ENCODE measurements around the gene SLC25A31.
A peak's percentile ranks its signal among the peaks of the same experiment; 100 is the strongest.

The SLC25A31 gene

DNA sequence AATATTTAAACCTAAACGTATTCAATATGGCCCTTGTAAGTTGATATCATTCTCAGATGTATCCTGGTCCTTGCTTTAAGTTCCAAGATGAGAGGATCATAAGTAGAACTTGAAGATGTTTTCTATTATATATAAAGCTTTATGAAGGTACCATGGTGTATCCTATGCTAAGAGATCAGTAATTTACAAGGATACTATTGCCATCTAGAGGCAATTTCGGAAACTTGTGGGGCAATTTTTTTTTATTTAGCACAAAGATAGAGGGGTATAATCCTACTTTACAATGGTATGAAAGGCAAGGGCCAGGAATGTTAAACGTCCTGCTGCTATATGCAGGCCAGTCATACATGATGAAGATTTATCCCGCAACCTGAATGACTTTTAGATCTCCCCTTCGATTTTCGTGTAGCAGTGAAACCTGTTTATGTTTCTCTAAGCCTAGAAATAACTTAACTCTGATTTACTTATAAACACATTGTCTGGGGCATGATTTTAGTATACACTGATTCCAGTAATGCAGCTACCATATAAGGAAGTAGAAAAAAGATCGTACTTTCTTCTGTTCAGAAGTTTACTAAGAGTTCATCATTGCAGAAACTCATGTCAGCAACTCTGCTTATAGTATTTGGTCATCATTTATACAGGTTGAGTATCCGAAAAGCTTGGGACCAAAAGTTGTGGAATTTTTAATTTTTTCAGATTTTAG, 2.6 kb downstream of the SLC25A31 start:
- TF ChIP-seq EZH2 (IDR thresholded peaks at IDR 0.05) = no peak
- TF ChIP-seq POLR2AphosphoS5 (IDR thresholded peaks at IDR 0.05; ENCODE audit: borderline replicate concordance, low read depth, low read length) = no peak
- TF ChIP-seq FOXP2 (optimal IDR thresholded peaks at IDR 0.05; ENCODE audit: control extremely low read depth, extremely low read length, insufficient read depth) = no peak
- no peak overlapping the region for H3K4me3 ChIP-seq
- H3K9ac ChIP-seq (ENCODE audit: insufficient read length) = no peak overlapping the region
- H3K9me3 ChIP-seq (ENCODE audit: low read depth, low read length) = no peaks in the 10 kb centered on the region
- no peaks in the 10 kb centered on the region for H3K36me3 ChIP-seq (ENCODE audit: insufficient read depth, low read length)
- H3K27ac ChIP-seq = no peak overlapping the region
- peak; percentile 52 for DNase-seq (ENCODE audit: low read depth, low spot score)

DNA sequence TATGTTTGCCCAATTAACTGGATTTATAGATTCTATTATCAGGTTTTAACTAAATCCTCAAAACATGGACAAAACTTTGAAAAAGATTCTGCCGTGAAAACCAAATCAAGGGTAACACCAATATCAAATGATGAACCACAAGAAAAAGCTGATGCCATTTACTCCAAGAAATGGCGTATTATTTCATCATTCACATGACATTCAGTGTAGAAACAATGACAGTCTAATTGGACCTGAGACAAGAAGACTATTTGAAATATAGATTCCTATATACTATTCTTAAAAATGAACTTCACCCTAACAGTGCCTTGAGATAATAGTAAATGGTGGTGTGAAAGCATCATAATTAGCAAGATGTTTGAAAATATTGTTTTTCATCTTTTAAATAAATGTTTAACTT, 4.8 kb downstream of the SLC25A31 start:
- Histone ChIP-seq H3K9ac (ENCODE audit: insufficient read length) (no peak overlapping the region), H3K9me3 (ENCODE audit: low read depth, low read length) (no peaks in the 10 kb centered on the region), H3K36me3 (ENCODE audit: insufficient read depth, low read length) (no peaks in the 10 kb centered on the region), H3K27ac (no peak overlapping the region), H3K4me3 (no peak overlapping the region)
- no peak for DNase-seq (ENCODE audit: low read depth, low spot score)
- TF ChIP-seq EZH2 (IDR thresholded peaks at IDR 0.05) (no peak), POLR2AphosphoS5 (IDR thresholded peaks at IDR 0.05; ENCODE audit: borderline replicate concordance, low read depth, low read length) (no peak), FOXP2 (optimal IDR thresholded peaks at IDR 0.05; ENCODE audit: control extremely low read depth, extremely low read length, insufficient read depth) (no peak)

DNA sequence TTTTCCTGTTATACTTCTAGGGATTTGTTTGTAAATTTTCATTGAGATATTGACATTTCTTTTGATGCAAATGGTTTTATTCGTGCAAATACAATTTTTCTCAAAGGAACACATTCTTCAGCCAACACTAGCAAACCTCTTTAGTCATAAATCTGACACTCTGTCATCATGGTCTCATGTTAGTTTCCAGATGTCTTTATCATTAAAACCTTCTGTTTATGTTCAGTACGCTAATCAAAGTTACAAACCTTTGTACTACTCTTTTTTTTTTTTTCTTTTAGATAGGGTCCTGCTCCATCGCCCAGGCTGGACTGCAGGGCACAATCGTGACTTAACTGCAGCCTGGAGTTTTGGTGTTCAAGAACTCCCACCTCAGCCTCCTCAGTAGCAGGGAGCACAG, 7.1 kb downstream of the SLC25A31 start:
- H3K36me3 ChIP-seq (ENCODE audit: insufficient read depth, low read length) = no peaks in the 10 kb centered on the region
- no peak for DNase-seq (ENCODE audit: low read depth, low spot score)
- TF ChIP-seq EZH2 (IDR thresholded peaks at IDR 0.05) (no peak), FOXP2 (optimal IDR thresholded peaks at IDR 0.05; ENCODE audit: control extremely low read depth, extremely low read length, insufficient read depth) (no peak), POLR2AphosphoS5 (IDR thresholded peaks at IDR 0.05; ENCODE audit: borderline replicate concordance, low read depth, low read length) (no peak)
- no peak overlapping the region for H3K9ac ChIP-seq (ENCODE audit: insufficient read length)
- no peak overlapping the region for H3K4me3 ChIP-seq
- H3K9me3 ChIP-seq (ENCODE audit: low read depth, low read length) = no peaks in the 10 kb centered on the region
- H3K27ac ChIP-seq = no peak overlapping the region

DNA sequence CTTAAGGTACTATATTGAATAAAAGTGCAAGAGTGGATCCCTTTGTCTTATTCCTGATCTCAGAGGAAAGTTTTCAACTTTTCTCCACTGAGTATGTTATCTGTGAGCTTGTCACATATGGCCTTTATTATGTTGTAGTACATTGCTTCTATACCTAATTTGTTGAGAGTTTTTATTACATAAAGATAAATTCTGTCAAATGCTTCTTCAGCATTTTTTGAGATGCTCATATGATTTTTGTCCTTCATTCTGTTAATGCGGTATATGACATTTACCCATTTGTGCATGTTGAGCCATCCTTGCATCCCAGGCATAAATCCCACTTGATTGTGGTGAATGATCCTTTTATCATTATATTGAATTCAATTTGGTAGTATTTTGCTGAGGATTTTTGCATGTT, 11.0 kb downstream of the SLC25A31 start:
- no peak for DNase-seq (ENCODE audit: low read depth, low spot score)
- TF ChIP-seq FOXP2 (optimal IDR thresholded peaks at IDR 0.05; ENCODE audit: control extremely low read depth, extremely low read length, insufficient read depth) (no peak), POLR2AphosphoS5 (IDR thresholded peaks at IDR 0.05; ENCODE audit: borderline replicate concordance, low read depth, low read length) (no peak), EZH2 (IDR thresholded peaks at IDR 0.05) (no peak)
- Histone ChIP-seq H3K9ac (ENCODE audit: insufficient read length) (no peak overlapping the region), H3K9me3 (ENCODE audit: low read depth, low read length) (no peaks in the 10 kb centered on the region), H3K27ac (no peak overlapping the region), H3K36me3 (ENCODE audit: insufficient read depth, low read length) (no peaks in the 10 kb centered on the region), H3K4me3 (no peak overlapping the region)

DNA sequence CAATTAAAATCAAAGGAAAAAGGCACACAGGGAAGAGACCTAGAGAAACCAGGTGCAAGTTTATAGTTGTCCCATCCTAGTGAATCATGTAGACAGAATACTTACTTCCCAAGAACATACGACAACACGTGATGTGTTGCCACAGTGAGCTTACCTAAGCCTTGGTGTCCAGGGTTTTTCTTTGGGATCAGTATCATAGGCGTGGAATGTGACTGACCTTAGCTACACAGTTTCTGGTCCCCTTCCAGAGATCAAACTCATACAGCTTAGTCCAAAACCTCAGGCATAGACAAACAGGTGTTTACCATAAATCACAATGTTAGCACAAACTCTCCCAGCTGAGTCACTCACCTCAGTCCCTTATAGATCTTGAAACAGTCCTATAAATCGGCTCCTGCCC, 17.7 kb downstream of the SLC25A31 start:
- no peak for TF ChIP-seq POLR2AphosphoS5 (IDR thresholded peaks at IDR 0.05; ENCODE audit: borderline replicate concordance, low read depth, low read length)
- no peak for TF ChIP-seq FOXP2 (optimal IDR thresholded peaks at IDR 0.05; ENCODE audit: control extremely low read depth, extremely low read length, insufficient read depth)
- no peak for TF ChIP-seq EZH2 (IDR thresholded peaks at IDR 0.05)
- Histone ChIP-seq H3K4me3 (no peak overlapping the region), H3K9ac (ENCODE audit: insufficient read length) (no peak overlapping the region), H3K27ac (no peak overlapping the region), H3K9me3 (ENCODE audit: low read depth, low read length) (no peaks in the 10 kb centered on the region), H3K36me3 (ENCODE audit: insufficient read depth, low read length) (no peaks in the 10 kb centered on the region)
- DNase-seq (ENCODE audit: low read depth, low spot score) = no peak

DNA sequence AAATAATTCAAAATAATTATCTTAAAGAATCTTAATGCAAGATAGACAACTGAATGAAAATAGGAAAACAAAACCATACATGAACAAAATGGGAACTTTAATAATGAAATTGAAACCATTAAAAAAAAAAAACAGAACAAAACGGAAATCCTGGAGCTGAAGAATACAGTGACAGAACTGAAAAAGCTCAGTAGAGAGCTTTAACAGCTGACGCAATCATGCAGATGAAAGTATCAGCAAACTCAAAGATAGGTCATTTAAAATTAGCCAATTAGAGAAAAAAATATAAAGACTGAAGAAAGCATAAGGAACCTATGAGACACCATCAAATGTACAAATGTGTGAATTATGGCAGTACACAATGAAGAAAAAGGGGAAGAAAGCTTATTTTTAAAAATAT, 18.8 kb downstream of the SLC25A31 start:
- no peak for TF ChIP-seq EZH2 (IDR thresholded peaks at IDR 0.05)
- TF ChIP-seq POLR2AphosphoS5 (IDR thresholded peaks at IDR 0.05; ENCODE audit: borderline replicate concordance, low read depth, low read length) = no peak
- TF ChIP-seq FOXP2 (optimal IDR thresholded peaks at IDR 0.05; ENCODE audit: control extremely low read depth, extremely low read length, insufficient read depth) = no peak
- no peaks in the 10 kb centered on the region for H3K36me3 ChIP-seq (ENCODE audit: insufficient read depth, low read length)
- H3K27ac ChIP-seq = no peak overlapping the region
- H3K4me3 ChIP-seq = no peak overlapping the region
- no peaks in the 10 kb centered on the region for H3K9me3 ChIP-seq (ENCODE audit: low read depth, low read length)
- no peak for DNase-seq (ENCODE audit: low read depth, low spot score)
- no peak overlapping the region for H3K9ac ChIP-seq (ENCODE audit: insufficient read length)

GRCh38 chr4:127756906-127757305, 26.7 kb downstream of the SLC25A31 start:
- H3K36me3 ChIP-seq (ENCODE audit: insufficient read depth, low read length) = no peaks in the 10 kb centered on the region
- no peak overlapping the region for H3K4me3 ChIP-seq
- TF ChIP-seq EZH2 (IDR thresholded peaks at IDR 0.05) = no peak
- 0 out of 2 replicates have a peak, but pooled peaks cover 4% of the 10 kb centered on the region for H3K9me3 ChIP-seq (ENCODE audit: low read depth, low read length)
- H3K9ac ChIP-seq (ENCODE audit: insufficient read length) = no peak overlapping the region
- DNase-seq (ENCODE audit: low read depth, low spot score) = no peak
- no peak overlapping the region for H3K27ac ChIP-seq

DNA sequence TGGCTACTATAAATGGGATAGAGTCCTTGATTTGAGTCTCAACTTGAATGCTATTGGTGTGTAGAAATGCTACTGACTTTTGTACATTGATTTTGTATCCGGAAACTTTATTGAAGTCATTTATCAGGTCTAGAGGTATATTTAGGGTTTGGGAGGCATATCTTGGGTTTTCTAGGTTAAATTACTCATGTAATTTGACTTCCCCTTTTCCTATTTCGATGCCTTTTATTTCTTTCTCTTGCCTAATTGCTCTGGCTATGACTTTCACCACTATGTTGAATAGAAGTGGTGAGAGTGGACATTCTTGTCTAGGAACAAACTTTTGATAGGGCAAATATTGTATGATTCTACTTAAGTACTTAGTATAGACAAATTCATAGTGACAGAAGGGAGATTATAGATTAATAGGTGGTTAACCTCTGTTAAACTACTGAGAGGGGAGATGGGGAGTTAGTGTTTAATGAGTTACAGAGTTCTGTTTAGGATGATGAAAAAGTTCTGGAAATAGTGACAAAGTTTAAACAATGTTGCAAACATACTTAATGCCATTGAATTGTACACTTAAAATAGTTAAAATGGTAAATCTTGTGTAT, 29.1 kb downstream of the SLC25A31 start:
- Histone ChIP-seq H3K9ac (ENCODE audit: insufficient read length) (no peak overlapping the region), H3K9me3 (ENCODE audit: low read depth, low read length) (0 out of 2 replicates have a peak, but pooled peaks cover under 1% of the 10 kb centered on the region), H3K27ac (no peak overlapping the region), H3K4me3 (no peak overlapping the region), H3K36me3 (ENCODE audit: insufficient read depth, low read length) (no peaks in the 10 kb centered on the region)
- TF ChIP-seq EZH2 (IDR thresholded peaks at IDR 0.05) (no peak), FOXP2 (optimal IDR thresholded peaks at IDR 0.05; ENCODE audit: control extremely low read depth, extremely low read length, insufficient read depth) (no peak), POLR2AphosphoS5 (IDR thresholded peaks at IDR 0.05; ENCODE audit: borderline replicate concordance, low read depth, low read length) (no peak)
- DNase-seq (ENCODE audit: low read depth, low spot score) = no peak

DNA sequence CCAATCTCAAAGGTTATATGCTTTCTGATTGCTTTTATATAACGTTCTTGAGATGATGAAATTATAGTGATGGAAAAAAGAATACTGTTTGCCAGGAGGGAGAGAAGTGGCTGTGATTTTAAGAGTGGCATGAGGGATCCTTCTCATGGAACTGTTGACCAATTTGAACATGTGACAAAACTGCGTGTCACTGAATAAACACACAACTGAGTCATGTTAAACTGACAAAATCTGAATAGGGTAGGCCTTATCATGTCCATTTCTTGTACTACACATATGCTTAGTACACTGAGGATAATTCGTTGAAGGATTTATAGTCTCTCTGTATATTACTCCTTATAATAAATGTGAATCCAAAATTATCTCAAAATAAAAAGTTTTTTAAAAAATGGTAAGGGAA, 29.7 kb downstream of the SLC25A31 start:
- no peak overlapping the region for H3K4me3 ChIP-seq
- no peak overlapping the region for H3K27ac ChIP-seq
- no peaks in the 10 kb centered on the region for H3K36me3 ChIP-seq (ENCODE audit: insufficient read depth, low read length)
- no peak for TF ChIP-seq POLR2AphosphoS5 (IDR thresholded peaks at IDR 0.05; ENCODE audit: borderline replicate concordance, low read depth, low read length)
- TF ChIP-seq EZH2 (IDR thresholded peaks at IDR 0.05) = no peak
- no peak for TF ChIP-seq FOXP2 (optimal IDR thresholded peaks at IDR 0.05; ENCODE audit: control extremely low read depth, extremely low read length, insufficient read depth)
- no peaks in the 10 kb centered on the region for H3K9me3 ChIP-seq (ENCODE audit: low read depth, low read length)
- DNase-seq (ENCODE audit: low read depth, low spot score) = no peak
- no peak overlapping the region for H3K9ac ChIP-seq (ENCODE audit: insufficient read length)

Data from SK-N-MC (cell line).